RWPE1 (cell line): ENCODE measurements around the gene TBCC.

Source experiments
- CTCF ChIA-PET: fragments of 350-600 bp; sonication (Branson Sonifier 250); formaldehyde crosslinking; extraction: SDS; loops from one replicate; lab custom pipeline; 2021; lab: Yijun Ruan, JAX
- POLR2A ChIA-PET: fragments of 400-600 bp; formaldehyde crosslinking; extraction: SDS; loops from one replicate; lab custom pipeline; 2020; ENCODE audit warnings: antibody characterized with exemption; ENCODE audit not compliant: low non-redundant PET; lab: Yijun Ruan, JAX
- DNase-seq: peaks from one replicate; pipeline ENCODE4 v3.0.0; 2012; ENCODE audit warnings: low spot score
- H3K27ac ChIP-seq: fragments of 450-650 bp; 2 replicates; pipeline ENCODE4 v1.5.1; 2017
- TF ChIP-seq, protein P1 (sequence below): fragments of 450-650 bp; conservative IDR thresholded peaks from 2 replicates; pipeline ENCODE4 v1.5.1; 2017; ENCODE audit warnings: low read depth, mild to moderate bottlenecking

TBCC gene

DNA sequence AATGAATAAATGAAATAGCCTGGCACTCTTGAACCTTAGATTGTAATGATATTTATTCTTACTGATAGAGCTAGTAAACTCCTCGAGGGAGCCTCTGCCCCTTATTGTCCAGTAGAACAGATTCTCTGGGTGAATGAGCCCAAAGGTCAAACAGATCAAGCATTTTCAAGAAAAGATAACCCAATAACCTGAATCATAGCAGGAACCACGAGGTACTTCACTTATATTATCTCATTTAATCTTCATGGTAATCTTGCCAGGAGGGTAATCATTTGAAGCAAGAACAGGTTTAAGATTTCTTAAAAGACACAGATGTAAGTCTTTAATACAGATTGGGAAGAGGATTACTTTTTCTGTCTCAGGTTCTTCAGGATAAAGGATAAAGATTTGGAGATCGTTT, 17.0 kb upstream of the TBCC start:
- POLR2A ChIA-PET = interaction anchor here (0.7 kb wide), 1 partner anchor 18 kb away, joined by 3 read pairs; no protein-coding TSS in a partner anchor
- no peak overlapping the region for H3K27ac ChIP-seq
- DNase-seq = no peak
- TF ChIP-seq, protein P1, sequence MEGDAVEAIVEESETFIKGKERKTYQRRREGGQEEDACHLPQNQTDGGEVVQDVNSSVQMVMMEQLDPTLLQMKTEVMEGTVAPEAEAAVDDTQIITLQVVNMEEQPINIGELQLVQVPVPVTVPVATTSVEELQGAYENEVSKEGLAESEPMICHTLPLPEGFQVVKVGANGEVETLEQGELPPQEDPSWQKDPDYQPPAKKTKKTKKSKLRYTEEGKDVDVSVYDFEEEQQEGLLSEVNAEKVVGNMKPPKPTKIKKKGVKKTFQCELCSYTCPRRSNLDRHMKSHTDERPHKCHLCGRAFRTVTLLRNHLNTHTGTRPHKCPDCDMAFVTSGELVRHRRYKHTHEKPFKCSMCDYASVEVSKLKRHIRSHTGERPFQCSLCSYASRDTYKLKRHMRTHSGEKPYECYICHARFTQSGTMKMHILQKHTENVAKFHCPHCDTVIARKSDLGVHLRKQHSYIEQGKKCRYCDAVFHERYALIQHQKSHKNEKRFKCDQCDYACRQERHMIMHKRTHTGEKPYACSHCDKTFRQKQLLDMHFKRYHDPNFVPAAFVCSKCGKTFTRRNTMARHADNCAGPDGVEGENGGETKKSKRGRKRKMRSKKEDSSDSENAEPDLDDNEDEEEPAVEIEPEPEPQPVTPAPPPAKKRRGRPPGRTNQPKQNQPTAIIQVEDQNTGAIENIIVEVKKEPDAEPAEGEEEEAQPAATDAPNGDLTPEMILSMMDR = no peak
- CTCF ChIA-PET = interaction anchor here (0.7 kb wide), 1 partner anchor 46 kb away, joined by 3 read pairs; no protein-coding TSS in a partner anchor

DNA sequence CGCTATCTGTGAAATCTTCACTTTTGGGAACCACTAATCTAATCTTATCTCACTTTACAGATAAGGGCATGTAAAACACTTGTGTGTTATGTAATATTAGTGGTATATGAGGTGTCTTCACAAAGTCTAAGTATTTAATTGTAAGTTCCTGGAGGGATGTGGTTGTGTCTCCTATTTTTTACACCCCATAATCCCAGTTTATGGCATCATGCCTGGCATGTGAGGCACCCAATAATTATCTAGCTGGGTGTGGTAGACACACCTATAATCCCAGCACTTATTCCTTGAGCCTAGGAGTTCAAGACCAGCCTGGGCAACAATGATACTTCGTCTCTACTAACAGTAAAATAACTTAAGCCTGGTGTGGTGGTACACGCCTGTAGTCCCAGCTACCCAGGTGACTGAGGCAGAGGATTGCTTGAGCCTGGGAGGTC, 16.5 kb upstream of the TBCC start:
- ChIA-PET POLR2A (interaction anchor here (0.7 kb wide), 1 partner anchor 17 kb away, joined by 3 read pairs; no protein-coding TSS in a partner anchor), CTCF (interaction anchor here (0.6 to 0.7 kb wide), 3 partner anchors 9 to 31 kb away, joined by 3 to 5 read pairs (median 3); no protein-coding TSS in a partner anchor)
- TF ChIP-seq, protein P1 = no peak
- DNase-seq = no peak
- no peak overlapping the region for H3K27ac ChIP-seq

DNA sequence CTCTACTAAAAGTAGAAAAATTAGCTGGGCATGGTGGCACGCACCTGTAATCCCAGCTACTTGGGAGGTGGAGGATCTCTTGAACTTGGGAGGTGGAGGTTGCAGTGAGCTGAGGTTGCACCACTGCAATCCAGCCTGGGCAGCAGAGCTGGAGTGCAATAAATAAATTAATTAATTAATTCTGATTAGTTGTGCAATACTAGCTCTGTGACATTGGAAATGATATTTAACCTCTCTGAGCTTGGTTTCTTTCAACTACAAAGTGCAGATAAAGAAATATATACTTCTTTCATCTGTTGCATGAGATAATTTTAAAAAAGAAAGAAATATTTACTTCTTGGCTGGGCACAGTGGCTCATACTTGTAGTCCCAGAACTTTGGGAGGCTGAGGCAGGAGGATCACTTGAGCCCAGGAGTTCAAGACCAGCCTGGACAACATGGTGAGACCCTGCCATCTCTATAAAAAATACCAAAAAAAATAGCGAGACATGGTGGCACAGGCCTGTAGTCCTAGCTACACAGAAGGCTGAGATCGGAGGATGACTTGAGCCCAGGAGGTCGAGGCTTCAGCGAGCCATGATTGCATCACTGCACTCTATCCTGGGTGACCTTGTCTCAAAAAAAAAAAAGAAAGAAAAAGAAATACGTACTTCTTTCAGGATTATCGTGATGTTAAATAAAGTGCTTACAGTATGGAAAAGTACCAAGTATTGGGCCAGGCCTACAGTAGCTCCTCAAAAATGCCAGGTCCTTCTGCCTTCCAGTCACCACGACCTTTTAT, 15.6 kb upstream of the TBCC start:
- POLR2A ChIA-PET = no interaction called here

DNA sequence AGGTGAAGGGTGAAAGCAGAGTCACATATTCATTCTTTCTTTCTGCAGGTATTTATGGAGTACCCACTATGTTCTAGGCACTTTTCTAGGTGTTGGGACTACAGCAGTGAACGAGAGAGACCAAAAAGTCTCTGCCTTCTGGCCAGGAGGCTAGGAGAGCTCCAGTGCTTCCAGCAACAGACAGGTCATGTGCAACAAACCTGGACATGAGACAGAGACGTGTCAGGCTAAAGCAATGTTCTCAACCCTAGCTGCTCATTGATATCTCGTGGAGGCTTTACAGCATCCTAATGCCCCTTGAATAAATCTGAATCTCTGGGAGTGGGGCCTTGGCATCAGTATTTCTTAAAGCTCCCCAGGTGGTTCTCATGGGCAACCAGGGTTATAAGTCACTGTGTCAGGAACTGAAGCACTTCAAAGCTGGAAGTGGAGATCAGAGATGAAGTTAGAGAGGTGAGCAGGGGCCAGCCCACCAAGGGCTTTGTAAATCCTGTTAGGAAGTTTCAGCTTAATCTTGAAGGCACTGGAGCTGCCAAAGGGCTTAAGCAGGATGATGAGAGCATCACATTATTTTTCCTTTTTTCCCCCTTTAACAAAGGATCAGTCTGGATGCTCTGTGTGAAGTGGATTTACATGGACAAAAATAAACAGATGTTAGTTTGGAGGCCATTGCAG, 13.0 kb upstream of the TBCC start:
- TF ChIP-seq, protein P1 = no peak
- ChIA-PET POLR2A (interaction anchor here (0.6 kb wide), 1 partner anchor 838 kb away, joined by 3 read pairs; no protein-coding TSS in a partner anchor), CTCF (no interaction called here)
- H3K27ac ChIP-seq = no peak overlapping the region
- DNase-seq = no peak

More for the DNA sequence above, 15.6 kb upstream of the TBCC start:
- CTCF ChIA-PET = interaction anchor here (0.7 kb wide), 1 partner anchor 14 kb away, joined by 5 read pairs; no protein-coding TSS in a partner anchor
- TF ChIP-seq, protein P1 = no peak
- H3K27ac ChIP-seq = no peak overlapping the region
- DNase-seq = no peak

DNA sequence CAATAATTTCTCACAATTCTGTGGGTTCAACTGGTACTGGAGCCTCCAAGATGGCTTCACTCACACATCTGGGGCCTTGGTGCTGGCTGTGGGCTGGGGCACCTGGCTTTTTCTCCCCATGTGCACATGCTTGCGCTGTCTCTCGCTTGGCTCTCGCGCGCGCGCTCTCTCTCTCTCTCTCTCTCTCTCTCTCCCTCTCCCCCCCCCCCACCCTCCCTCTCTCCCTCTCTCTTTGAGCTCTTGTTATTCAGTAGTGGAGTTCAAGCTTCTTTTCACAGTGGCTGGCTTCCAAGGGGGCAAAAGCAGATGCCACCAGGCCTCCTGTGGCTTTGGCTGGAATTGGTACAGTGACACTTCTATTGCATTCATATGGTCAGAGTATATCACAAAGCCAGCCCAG, 10.8 kb upstream of the TBCC start:
- no peak overlapping the region for H3K27ac ChIP-seq
- CTCF ChIA-PET = no interaction called here
- no peak for DNase-seq
- POLR2A ChIA-PET = no interaction called here
- TF ChIP-seq, protein P1 = no peak

DNA sequence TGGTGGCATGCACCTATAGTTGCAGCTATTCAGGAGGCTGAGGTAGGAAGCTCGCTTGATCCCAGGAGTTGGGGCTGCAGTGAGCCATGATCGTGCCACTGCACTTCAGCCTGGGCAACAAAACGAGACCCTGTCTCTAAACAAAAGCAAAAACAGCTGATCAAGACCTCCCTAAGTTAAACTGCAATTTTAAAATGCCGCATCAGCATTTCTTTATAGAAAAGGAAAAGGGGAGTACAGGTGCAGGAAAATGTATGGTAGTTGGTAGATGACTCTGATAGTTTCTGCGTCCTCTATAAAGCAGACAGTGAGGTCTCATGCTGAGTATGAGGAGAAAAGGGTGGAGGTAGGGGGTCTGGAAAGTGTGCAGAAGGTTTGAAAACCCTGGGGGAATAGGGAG, 8.9 kb upstream of the TBCC start:
- TF ChIP-seq, protein P1 = no peak
- CTCF ChIA-PET = no interaction called here
- no peak for DNase-seq
- H3K27ac ChIP-seq = no peak overlapping the region
- POLR2A ChIA-PET = no interaction called here
